GM06990 (cell line): ENCODE data around the gene MPND.

Experiments
- DNase-seq: peaks from one replicate; pipeline ENCODE4 v3.0.0-alpha.2; 2011; ENCODE audit not compliant: insufficient read length; ENCODE audit errors: extremely low read depth
- H3K27me3 ChIP-seq: replicated peaks from 2 replicates; pipeline ENCODE4 v1.6.0; 2011; ENCODE audit warnings: low read length; ENCODE audit not compliant: control insufficient read depth, insufficient read depth
- H3K36me3 ChIP-seq: 2 replicates; pipeline ENCODE4 v1.5.1; 2011; ENCODE audit warnings: low read length; ENCODE audit not compliant: control insufficient read depth, insufficient read depth
- H3K4me3 ChIP-seq: replicated peaks from 2 replicates; pipeline ENCODE4 v1.5.1; 2011; ENCODE audit warnings: low read depth, mild to moderate bottlenecking, control low read depth, low read length
- TF ChIP-seq, protein P1 (sequence below): IDR thresholded peaks from 2 replicates; pipeline ENCODE4 v1.5.1; 2011; ENCODE audit warnings: low read length, control low read depth, mild to moderate bottlenecking, inconsistent platforms; ENCODE audit not compliant: insufficient read depth, poor library complexity, severe bottlenecking

MPND gene

DNA sequence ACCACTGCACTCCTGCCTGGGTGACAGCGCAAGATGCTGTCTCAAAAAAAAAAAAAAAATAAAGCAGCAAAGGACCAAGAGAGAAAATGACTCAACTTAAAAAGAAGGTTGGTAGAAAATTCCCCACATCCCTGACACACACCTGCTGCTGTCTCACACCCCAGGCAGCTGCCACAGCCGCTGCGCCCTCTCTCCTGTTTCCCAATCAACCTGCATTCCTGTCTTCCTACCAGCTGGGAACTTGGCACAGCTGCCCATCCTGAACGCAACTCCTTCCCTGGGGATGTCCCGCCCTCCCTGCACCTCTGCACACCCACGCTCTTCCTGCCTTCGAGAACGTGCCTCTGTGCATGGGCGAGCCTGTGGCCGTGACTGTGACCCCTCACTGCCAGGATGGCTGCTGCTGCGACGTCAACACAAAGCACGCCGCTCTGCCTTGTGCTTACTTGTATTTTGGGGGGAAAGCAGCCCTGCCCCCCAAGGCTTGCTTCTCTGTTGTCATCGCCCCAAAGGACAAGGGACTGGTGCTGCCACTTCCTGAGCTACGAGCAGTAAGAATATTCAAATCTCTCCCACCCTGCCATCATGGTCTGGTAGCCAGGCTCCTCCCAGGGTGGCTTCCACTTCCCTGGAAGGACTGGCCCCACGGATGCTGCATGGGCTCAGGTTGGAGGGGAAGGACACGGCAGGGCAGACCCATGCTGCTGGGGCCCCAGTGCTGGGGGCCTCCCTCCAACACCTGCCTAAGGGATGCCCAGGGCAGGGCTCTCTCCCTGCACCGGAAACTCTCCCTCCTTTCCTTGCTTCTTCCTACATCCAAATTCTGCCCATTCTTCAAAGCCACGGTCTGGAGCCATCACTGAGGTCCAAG, 36.3 kb downstream of the MPND start:
- peak; percentile 77 for DNase-seq
- H3K36me3 ChIP-seq, result peaks cover 11% of the 10 kb centered on the region
- no peaks in the 10 kb centered on the region for H3K27me3 ChIP-seq
- H3K4me3 ChIP-seq, result peak overlapping the region; percentile 54
- TF ChIP-seq, protein P1, sequence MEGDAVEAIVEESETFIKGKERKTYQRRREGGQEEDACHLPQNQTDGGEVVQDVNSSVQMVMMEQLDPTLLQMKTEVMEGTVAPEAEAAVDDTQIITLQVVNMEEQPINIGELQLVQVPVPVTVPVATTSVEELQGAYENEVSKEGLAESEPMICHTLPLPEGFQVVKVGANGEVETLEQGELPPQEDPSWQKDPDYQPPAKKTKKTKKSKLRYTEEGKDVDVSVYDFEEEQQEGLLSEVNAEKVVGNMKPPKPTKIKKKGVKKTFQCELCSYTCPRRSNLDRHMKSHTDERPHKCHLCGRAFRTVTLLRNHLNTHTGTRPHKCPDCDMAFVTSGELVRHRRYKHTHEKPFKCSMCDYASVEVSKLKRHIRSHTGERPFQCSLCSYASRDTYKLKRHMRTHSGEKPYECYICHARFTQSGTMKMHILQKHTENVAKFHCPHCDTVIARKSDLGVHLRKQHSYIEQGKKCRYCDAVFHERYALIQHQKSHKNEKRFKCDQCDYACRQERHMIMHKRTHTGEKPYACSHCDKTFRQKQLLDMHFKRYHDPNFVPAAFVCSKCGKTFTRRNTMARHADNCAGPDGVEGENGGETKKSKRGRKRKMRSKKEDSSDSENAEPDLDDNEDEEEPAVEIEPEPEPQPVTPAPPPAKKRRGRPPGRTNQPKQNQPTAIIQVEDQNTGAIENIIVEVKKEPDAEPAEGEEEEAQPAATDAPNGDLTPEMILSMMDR, result no peak

DNA sequence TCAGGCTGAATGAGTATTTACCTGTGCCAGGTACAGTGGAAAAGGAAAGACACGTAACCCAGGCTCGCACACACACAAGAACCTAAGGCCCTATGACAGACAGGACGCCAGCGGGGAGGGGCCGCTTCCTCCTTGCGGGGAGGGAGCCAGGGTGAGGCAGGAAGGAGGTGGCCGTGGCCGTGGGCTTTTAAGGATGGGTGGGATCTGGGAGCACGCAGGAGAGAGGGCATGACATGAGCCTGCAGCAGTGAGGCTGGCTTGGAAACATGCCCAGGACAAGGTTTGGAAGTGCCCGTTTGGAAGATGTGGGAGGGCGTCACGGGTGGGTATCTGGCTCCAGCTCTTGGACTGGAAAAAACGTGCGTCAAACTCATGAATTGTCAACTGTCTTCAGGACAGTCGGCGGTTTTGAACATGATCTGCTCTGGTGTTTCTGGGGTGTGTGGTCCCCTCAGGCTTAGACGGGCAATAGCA, 36.9 kb downstream of the MPND start:
- Histone ChIP-seq H3K36me3 (peaks cover 12% of the 10 kb centered on the region), H3K4me3 (peak overlapping the region; percentile 54), H3K27me3 (no peaks in the 10 kb centered on the region)
- no peak for DNase-seq
- TF ChIP-seq, protein P1, result no peak

DNA sequence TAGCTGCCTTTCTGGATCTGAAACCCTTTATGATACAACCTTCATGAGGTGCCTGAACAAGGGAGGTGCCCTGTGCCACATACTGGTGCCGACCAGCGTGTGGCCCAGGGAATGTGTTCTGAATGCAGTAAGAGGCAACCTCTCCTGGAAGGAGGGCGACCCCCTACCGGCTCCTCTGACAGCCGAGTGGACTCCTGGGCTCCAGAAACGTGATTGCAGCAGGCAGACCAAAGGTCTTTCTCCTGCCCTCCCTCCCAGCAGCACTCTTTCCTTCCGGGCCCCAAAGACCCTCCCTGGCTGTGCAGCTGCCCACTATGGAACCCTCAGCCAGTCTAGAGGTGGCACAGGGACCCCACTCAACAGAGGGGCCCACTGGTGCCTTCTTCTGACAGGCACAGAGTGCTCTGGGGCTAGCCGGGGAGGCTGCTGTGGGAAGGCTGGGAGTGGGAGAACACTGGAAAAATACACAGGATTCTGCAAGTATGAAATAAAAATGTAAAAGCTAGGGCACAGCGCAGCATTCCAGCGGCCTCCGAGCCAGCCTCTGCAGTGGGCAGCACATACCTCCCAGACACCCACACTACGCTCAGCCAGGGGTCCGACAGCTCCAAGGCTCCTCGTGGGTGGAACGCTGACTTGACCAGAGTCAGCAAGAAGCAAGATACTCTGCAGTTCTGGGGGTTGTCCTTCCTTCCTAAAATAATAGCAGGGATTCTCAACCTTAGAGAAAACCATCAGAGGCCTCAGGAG, 42.1 kb downstream of the MPND start:
- Histone ChIP-seq H3K4me3 (no peak overlapping the region), H3K27me3 (no peaks in the 10 kb centered on the region), H3K36me3 (peaks cover 23% of the 10 kb centered on the region)
- DNase-seq, result no peak
- TF ChIP-seq, protein P1, result no peak

DNA sequence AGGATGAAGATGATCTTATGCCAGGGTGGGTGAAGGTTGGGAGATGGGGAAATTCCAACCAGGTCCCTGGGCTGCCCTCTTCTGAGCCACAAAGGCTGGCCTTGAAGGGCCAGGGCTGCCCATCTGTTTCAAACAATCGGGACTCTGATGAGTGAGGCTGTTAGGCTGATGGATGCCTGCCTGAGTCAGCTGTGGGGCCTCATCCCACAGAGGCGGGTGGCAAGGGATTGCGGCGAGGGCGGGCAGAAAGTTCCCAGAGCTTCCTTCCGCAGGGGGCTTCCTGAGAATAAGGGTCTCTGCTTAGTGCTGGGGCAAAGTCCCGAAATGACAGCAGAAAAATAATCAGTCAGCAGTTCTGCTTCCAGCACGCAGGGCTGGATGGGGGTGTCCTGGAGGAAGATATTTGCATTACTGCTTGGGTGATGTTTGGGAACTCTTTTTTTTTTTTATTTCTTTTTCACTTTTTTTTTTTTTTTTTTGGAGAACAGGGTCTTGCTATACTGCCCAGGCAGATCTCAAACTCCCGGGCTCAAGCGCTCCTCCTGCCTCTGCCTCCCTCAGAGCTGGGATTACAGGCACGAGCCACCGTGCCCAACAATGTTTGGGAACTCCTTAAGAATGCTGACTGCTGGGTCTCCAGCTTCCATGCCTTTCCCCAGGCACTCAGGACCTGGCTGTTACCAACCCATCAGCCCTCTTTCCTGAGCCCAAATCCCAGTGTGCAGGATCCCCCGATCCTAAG, 42.9 kb downstream of the MPND start:
- Histone ChIP-seq H3K36me3 (peaks cover 23% of the 10 kb centered on the region), H3K4me3 (no peak overlapping the region), H3K27me3 (no peaks in the 10 kb centered on the region)
- no peak for DNase-seq
- TF ChIP-seq, protein P1, result no peak

DNA sequence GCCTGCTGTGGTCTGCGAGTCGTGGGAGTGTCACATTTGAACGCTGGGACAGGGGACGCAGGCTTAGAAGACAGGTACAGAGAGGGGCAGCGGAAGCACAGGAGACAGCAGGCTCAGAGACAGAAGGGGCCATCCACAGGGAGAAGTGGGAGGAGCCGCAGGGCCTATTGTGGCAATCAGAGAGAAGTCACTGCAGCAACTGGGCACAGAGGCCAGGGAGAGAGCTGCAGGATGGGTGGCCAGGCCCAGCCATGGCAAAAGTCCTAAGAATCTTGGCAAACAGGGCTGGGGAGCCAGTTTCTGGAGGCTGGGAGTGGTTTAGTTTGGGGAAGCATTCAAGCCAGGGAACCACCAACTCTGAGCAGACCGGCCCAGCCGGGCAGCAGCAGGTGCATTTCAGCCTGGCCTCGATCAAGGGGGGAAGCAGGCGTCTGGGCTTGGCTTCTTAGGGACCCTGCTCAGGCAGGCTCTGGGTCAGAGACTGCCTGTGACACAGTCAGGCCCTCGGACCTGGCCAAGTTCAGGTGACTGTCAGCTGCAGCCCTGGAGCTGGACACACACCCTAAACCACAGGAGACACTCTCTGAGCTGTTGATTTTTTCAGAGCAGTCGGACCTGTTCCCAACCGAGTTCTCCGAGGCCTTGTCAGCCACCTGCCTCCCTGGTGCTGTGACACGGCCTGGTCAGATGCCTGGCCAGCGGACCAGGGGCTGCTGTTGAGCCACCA, 45.1 kb downstream of the MPND start:
- no peak overlapping the region for H3K4me3 ChIP-seq
- no peak for DNase-seq
- TF ChIP-seq, protein P1, result no peak
- H3K27me3 ChIP-seq, result no peaks in the 10 kb centered on the region
- H3K36me3 ChIP-seq, result peaks cover 26% of the 10 kb centered on the region
